T follicular helper cell (primary cell): ENCODE measurements around the gene SACS.
"Not testable (repeated sequence)": the region's sequence is repeated elsewhere in the genome, so short reads cannot be mapped to it uniquely, and the experiment has no call there.

Experiments
- DNase-seq: peaks from one replicate; pipeline ENCODE4 v3.0.0-alpha.2; 2020; ENCODE audit warnings: low read depth

SACS gene

GRCh38 chr13:23418776-23419683 is 14.5 kb downstream of the SACS start:
- no peak for DNase-seq

- no peak for DNase-seq
These were observed 18.8 kb downstream of the SACS start for GRCh38 chr13:23414682-23415081.

- DNase-seq, result no peak
These were observed 21.8 kb downstream of the SACS start for GRCh38 chr13:23411706-23412105.

GRCh38 chr13:23411220-23411619 is 22.3 kb downstream of the SACS start:
- no peak for DNase-seq

- DNase-seq, result no peak
These were observed 25.5 kb downstream of the SACS start for GRCh38 chr13:23408026-23408425.

- DNase-seq, result not testable (repeated sequence)
These were observed 32.3 kb downstream of the SACS start for GRCh38 chr13:23401156-23401555.

GRCh38 chr13:23399347-23399746 is 34.2 kb downstream of the SACS start:
- DNase-seq, result no peak

- no peak for DNase-seq
These were observed 38.7 kb downstream of the SACS start for GRCh38 chr13:23394821-23395220.

- DNase-seq, result no peak
These were observed 40.4 kb downstream of the SACS start for GRCh38 chr13:23392925-23393645.

- no peak for DNase-seq
These were observed 41.2 kb downstream of the SACS start for GRCh38 chr13:23392313-23392712.

- no peak for DNase-seq
These were observed 41.8 kb downstream of the SACS start for GRCh38 chr13:23391752-23392151.

GRCh38 chr13:23386533-23386932 is 47.0 kb downstream of the SACS start:
- DNase-seq, result no peak

GRCh38 chr13:23385931-23386330 is 47.6 kb downstream of the SACS start:
- DNase-seq, result no peak

- no peak for DNase-seq
These were observed 49.4 kb downstream of the SACS start for GRCh38 chr13:23384111-23384510.

- DNase-seq, result no peak
These were observed 50.4 kb downstream of the SACS start for GRCh38 chr13:23383151-23383550.

- DNase-seq, result no peak
These were observed 51.6 kb downstream of the SACS start for GRCh38 chr13:23381866-23382265.

GRCh38 chr13:23380534-23380933 is 53.0 kb downstream of the SACS start:
- DNase-seq, result no peak

- peak; percentile 18 for DNase-seq
These were observed 55.4 kb downstream of the SACS start for GRCh38 chr13:23377983-23378632.

- no peak for DNase-seq
These were observed 55.9 kb downstream of the SACS start for GRCh38 chr13:23377579-23377978.

GRCh38 chr13:23375001-23375971 is 58.2 kb downstream of the SACS start:
- DNase-seq, result peak; percentile 97

GRCh38 chr13:23372264-23372906 is 61.1 kb downstream of the SACS start:
- no peak for DNase-seq
